Neuron (in vitro differentiated cells): ENCODE results near the gene PTGFRN.
"Not testable (repeated sequence)": the region's sequence is repeated elsewhere in the genome, so short reads cannot be mapped to it uniquely, and the experiment has no call there.

Source experiments
- H2AFZ ChIP-seq: one replicate; pipeline ENCODE4 v1.6.1; 2013; ENCODE audit warnings: low read depth, mild to moderate bottlenecking, inconsistent platforms, low read length, moderate library complexity
- H3K27me3 ChIP-seq: one replicate; pipeline ENCODE4 v1.6.1; 2013; ENCODE audit warnings: low read length; ENCODE audit not compliant: insufficient read depth
- H3K36me3 ChIP-seq: one replicate; pipeline ENCODE4 v1.6.1; 2013; ENCODE audit warnings: low read length; ENCODE audit not compliant: insufficient read depth
- H3K4me1 ChIP-seq: one replicate; pipeline ENCODE4 v1.6.1; 2013; ENCODE audit warnings: low read length; ENCODE audit not compliant: insufficient read depth
- H3K4me3 ChIP-seq: 2 replicates; pipeline ENCODE4 v1.5.1; 2013; ENCODE audit warnings: mild to moderate bottlenecking, low read length, moderate library complexity
- H3K9me3 ChIP-seq: one replicate; pipeline ENCODE4 v1.6.1; 2013; ENCODE audit warnings: low read length

Gene PTGFRN

GRCh38 chr1:116958110-116958509, 48.4 kb downstream of the PTGFRN start:
- Histone ChIP-seq H3K27me3 (no peaks in the 10 kb centered on the region), H3K9me3 (peaks cover 1% of the 10 kb centered on the region), H3K4me3 (no peak overlapping the region), H3K4me1 (no peaks in the 10 kb centered on the region), H3K36me3 (peaks cover 20% of the 10 kb centered on the region), H2AFZ (no peak overlapping the region)

GRCh38 chr1:116958977-116959376, 49.3 kb downstream of the PTGFRN start:
- no peak overlapping the region for H2AFZ ChIP-seq
- H3K27me3 ChIP-seq, result no peaks in the 10 kb centered on the region
- H3K9me3 ChIP-seq, result peaks cover 1% of the 10 kb centered on the region
- no peaks in the 10 kb centered on the region for H3K4me1 ChIP-seq
- H3K4me3 ChIP-seq, result no peak overlapping the region
- peaks cover 23% of the 10 kb centered on the region for H3K36me3 ChIP-seq

- H3K4me3 ChIP-seq, result no peak overlapping the region
- H3K4me1 ChIP-seq, result no peaks in the 10 kb centered on the region
- H3K9me3 ChIP-seq, result peaks cover 1% of the 10 kb centered on the region
- no peaks in the 10 kb centered on the region for H3K27me3 ChIP-seq
- H2AFZ ChIP-seq, result no peak overlapping the region
- peaks cover 35% of the 10 kb centered on the region for H3K36me3 ChIP-seq
Observed at GRCh38 chr1:116961606-116962005, 51.9 kb downstream of the PTGFRN start.

- Histone ChIP-seq H3K27me3 (no peaks in the 10 kb centered on the region), H3K9me3 (peaks cover 1% of the 10 kb centered on the region), H3K4me3 (no peak overlapping the region), H3K4me1 (no peaks in the 10 kb centered on the region), H2AFZ (no peak overlapping the region), H3K36me3 (peaks cover 46% of the 10 kb centered on the region)
Observed at GRCh38 chr1:116962987-116963639, 53.4 kb downstream of the PTGFRN start.

DNA sequence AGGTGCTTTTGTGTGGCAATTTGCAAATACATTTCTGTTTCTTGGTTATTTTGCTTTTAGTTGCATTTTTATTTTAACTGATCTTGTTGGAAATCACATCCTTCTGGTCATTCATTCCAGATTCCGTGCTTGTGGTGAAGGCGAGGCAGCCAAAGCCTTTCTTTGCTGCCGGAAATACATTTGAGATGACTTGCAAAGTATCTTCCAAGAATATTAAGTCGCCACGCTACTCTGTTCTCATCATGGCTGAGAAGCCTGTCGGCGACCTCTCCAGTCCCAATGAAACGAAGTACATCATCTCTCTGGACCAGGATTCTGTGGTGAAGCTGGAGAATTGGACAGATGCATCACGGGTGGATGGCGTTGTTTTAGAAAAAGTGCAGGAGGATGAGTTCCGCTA, 57.1 kb downstream of the PTGFRN start:
- H3K36me3 ChIP-seq, result peaks cover 38% of the 10 kb centered on the region
- no peak overlapping the region for H2AFZ ChIP-seq
- peaks cover 9% of the 10 kb centered on the region for H3K4me1 ChIP-seq
- no peaks in the 10 kb centered on the region for H3K9me3 ChIP-seq
- H3K27me3 ChIP-seq, result no peaks in the 10 kb centered on the region
- H3K4me3 ChIP-seq, result no peak overlapping the region

GRCh38 chr1:116968724-116969123, 59.0 kb downstream of the PTGFRN start:
- Histone ChIP-seq H3K9me3 (peaks cover 2% of the 10 kb centered on the region), H3K36me3 (peaks cover 23% of the 10 kb centered on the region), H2AFZ (no peak overlapping the region)

GRCh38 chr1:116971258-116971860, 61.6 kb downstream of the PTGFRN start:
- Histone ChIP-seq H3K4me1 (peaks cover 12% of the 10 kb centered on the region), H3K4me3 (no peak overlapping the region), H2AFZ (no peak overlapping the region), H3K36me3 (peaks cover 22% of the 10 kb centered on the region), H3K9me3 (peaks cover 14% of the 10 kb centered on the region), H3K27me3 (no peaks in the 10 kb centered on the region)

More at GRCh38 chr1:116968724-116969123, 59.0 kb downstream of the PTGFRN start:
- Histone ChIP-seq H3K27me3 (no peaks in the 10 kb centered on the region), H3K4me1 (peaks cover 12% of the 10 kb centered on the region), H3K4me3 (no peak overlapping the region)

DNA sequence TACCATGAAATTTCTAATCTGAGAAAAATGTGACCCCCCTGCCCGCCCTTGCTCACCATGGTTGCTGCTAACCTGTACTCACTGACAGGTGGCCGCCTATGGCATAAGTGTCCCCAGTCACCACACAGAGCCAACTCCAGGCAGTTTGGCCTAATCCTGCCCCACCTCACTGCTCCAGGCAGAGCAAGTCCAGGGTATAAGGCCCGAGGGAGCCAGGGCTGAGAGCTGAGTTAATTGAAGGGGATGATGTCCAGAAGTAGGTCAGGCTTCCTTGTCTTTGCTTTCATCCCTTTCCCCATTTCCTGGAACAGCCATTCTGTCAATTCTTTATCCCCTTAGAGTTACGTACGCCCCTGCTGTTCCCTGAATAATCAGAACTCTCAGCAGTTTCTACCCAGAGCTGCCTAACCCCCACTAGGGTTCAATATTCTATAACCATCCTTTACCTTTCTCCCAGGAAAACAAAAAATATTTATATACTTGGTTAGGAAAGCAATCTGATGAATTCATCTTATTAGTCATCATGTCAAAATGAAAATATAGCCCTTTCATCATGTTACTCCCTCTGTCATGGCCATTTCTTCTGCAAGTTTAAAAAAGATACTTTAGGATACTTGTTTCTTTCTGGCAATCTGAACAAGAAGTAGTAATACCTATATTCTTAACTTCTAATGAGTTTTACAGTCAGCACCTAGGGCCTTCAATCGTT, 62.4 kb downstream of the PTGFRN start:
- Histone ChIP-seq H2AFZ (no peak overlapping the region), H3K4me1 (peaks cover 12% of the 10 kb centered on the region), H3K4me3 (no peak overlapping the region), H3K9me3 (peaks cover 14% of the 10 kb centered on the region), H3K27me3 (no peaks in the 10 kb centered on the region), H3K36me3 (peaks cover 17% of the 10 kb centered on the region)

DNA sequence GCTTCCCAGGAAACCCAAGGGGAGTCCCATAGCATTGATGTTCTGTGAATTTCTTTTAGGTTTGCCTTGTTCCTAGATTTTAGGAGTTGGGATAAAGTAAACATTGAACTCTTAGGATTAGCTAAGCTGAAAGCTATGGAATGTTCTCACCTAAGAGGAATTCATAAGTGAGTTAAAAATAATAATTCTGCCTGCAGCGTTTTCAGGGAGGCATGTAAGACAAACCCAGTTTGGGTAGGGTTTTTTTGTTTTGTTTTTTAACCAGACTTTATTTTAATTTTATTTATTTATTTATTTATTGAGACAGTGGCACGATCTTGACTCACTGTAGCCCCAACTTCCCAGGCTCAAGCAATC, 62.9 kb downstream of the PTGFRN start:
- peaks cover 12% of the 10 kb centered on the region for H3K36me3 ChIP-seq
- no peak overlapping the region for H3K4me3 ChIP-seq
- H3K4me1 ChIP-seq, result peaks cover 12% of the 10 kb centered on the region
- H3K9me3 ChIP-seq, result peaks cover 14% of the 10 kb centered on the region
- H2AFZ ChIP-seq, result no peak overlapping the region
- H3K27me3 ChIP-seq, result no peaks in the 10 kb centered on the region

DNA sequence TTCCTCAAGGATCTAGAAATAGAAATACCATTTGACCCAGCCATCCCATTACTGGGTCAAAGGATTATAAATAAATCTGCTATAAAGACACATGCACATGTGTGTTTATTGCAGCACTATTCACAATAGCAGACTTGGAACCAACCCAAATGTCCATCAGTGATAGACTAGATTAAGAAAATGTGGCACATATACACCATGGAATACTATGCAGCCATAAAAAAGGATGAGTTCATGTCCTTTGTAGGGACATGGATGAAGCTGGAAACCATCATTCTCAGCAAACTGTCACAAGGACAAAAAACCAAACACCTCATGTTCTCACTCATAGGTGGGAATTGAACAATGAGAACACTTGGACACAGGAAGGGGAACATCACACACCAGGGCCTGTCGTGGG, 70.6 kb downstream of the PTGFRN start:
- H3K27me3 ChIP-seq, H3K4me3 ChIP-seq: not testable (repeated sequence)

GRCh38 chr1:116981521-116982037, 71.9 kb downstream of the PTGFRN start:
- peaks cover 2% of the 10 kb centered on the region for H3K36me3 ChIP-seq
- no peak overlapping the region for H2AFZ ChIP-seq
- H3K27me3 ChIP-seq, result no peaks in the 10 kb centered on the region
- no peaks in the 10 kb centered on the region for H3K9me3 ChIP-seq
- no peak overlapping the region for H3K4me3 ChIP-seq
- H3K4me1 ChIP-seq, result no peaks in the 10 kb centered on the region

More for the DNA sequence above, 70.6 kb downstream of the PTGFRN start:
- not testable (repeated sequence) for H3K4me1 ChIP-seq, H3K36me3 ChIP-seq, H3K9me3 ChIP-seq, H2AFZ ChIP-seq

- peaks cover 2% of the 10 kb centered on the region for H3K36me3 ChIP-seq
- H3K4me3 ChIP-seq, result no peak overlapping the region
- no peaks in the 10 kb centered on the region for H3K9me3 ChIP-seq
- no peaks in the 10 kb centered on the region for H3K4me1 ChIP-seq
- H2AFZ ChIP-seq, result no peak overlapping the region
- no peaks in the 10 kb centered on the region for H3K27me3 ChIP-seq
Observed at GRCh38 chr1:116982319-116983004, 72.7 kb downstream of the PTGFRN start.

DNA sequence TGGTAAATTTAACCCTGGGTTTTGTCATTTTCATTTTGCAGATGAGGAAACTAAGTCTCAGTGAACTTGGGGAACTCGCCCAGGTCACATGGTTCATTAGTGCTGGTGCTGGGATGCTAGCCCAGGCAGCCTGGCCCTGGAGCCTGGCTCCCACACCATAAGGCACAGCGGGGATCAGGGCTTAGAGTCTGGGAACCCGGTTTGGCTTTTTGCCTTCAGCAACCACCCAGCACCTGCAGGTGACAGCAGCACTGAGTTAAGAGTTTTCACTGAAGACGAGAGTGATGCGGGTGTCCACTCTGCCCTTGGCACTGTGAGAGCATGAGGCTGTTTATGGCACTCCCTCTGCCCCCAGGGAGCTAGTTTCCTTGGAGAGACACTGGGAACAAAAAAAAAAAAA, 73.4 kb downstream of the PTGFRN start:
- Histone ChIP-seq H3K4me3 (no peak overlapping the region), H3K9me3 (no peaks in the 10 kb centered on the region), H3K36me3 (peaks cover 2% of the 10 kb centered on the region), H3K4me1 (no peaks in the 10 kb centered on the region), H2AFZ (no peak overlapping the region), H3K27me3 (no peaks in the 10 kb centered on the region)
